MG63 (cell line): Measurements from ENCODE around the gene KDM8. TPM values are rescaled to one million over a fixed set of nuclear protein-coding genes. Genes with fewer than 3 reads are reported as not detected.
"Not testable (repeated sequence)": the region's sequence is repeated elsewhere in the genome, so short reads cannot be mapped to it uniquely, and the experiment has no call there.

ENCODE experiments used
- DNase-seq: peaks from one replicate; pipeline ENCODE4 v3.0.0-alpha.2; 2020
- H3K27me3 ChIP-seq: fragments of 250-450 bp; sonication (Bioruptor Pico); 2 replicates; pipeline ENCODE4 v1.5.1; 2020; ENCODE audit warnings: mild to moderate bottlenecking, moderate library complexity
- H3K36me3 ChIP-seq: fragments of 250-450 bp; sonication (Bioruptor Pico); 2 replicates; pipeline ENCODE4 v1.5.1; 2020; ENCODE audit warnings: mild to moderate bottlenecking, moderate library complexity
- H3K4me3 ChIP-seq: fragments of 250-450 bp; sonication (Bioruptor Pico); 2 replicates; pipeline ENCODE4 v1.5.1; 2020; ENCODE audit warnings: mild to moderate bottlenecking, moderate library complexity
- H3K9me3 ChIP-seq: fragments of 250-450 bp; sonication (Bioruptor Pico); 2 replicates; pipeline ENCODE4 v1.5.1; 2020; ENCODE audit warnings: mild to moderate bottlenecking, moderate library complexity
- total RNA-seq: library from RNA; depleted of rRNA; stranded (reverse); fragments of >200 nt; shearing (Covaris generic); gene quantifications from 2 replicates; pipeline ENCODE4 v1.2.3, GENCODE V29; 2014; ENCODE audit warnings: low replicate concordance

KDM8 gene
- total RNA-seq, 1 experiment from 2014 or later, result 10.2 TPM

DNA sequence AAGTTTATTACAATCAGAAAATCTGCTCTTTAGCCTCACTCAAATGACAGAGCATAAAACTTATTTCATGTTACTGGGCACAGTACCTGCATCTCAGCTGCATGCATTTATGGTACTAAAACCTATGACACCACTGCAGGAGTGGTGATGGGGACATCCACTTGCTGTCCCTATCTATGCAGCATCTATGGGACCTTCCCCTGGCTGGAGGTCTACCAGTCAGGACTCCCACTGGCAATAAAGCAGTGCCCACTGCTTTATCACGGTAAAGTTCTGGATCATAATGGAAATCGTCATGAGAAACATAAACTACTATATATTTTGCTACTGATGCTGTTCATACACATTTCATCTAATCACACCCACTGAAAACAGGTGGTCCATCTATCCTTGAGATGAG lies 39.1 kb downstream of the KDM8 start:
- Histone ChIP-seq H3K36me3 (peaks cover 11% of the 10 kb centered on the region), H3K4me3 (peak overlapping the region; percentile 18), H3K9me3 (no peaks in the 10 kb centered on the region), H3K27me3 (no peaks in the 10 kb centered on the region)
- DNase-seq, result no peak

DNA sequence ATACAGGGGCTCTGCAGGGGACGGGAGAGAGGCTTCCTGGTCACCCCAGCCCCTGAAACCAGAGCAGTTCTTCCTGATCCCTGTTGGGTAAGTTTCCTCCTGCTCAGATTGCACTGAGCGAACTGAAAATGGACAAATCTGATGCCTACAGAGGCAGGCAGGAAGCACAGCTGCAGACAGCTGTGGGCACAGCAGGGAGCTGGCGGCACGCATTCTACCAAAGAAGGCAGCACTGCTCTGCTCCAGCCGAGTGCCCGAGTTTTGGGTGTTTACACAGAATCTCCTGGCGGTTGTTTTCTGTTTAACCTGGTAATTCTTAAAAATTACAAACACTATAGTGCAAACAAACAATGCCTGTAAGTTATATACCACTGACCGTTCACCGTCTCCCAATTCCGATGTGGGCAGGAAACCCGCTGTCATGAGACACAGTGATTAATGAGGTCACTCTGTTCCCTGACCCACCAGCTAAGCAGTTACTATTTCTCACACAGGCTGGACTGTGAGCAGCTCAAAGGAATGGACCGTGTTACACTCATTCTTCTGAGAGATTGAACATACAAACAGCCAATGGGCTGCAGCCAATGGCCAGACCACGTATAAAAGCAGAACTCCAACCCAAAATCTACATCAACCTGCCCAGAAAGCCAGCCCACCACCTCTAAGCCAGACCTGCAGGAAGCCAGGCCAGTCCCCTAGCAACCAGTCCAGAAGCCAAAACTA lies 39.7 kb downstream of the KDM8 start:
- no peaks in the 10 kb centered on the region for H3K27me3 ChIP-seq
- peak; percentile 98 for DNase-seq
- H3K36me3 ChIP-seq, result peaks cover 11% of the 10 kb centered on the region
- peak overlapping the region; percentile 18 for H3K4me3 ChIP-seq
- H3K9me3 ChIP-seq, result no peaks in the 10 kb centered on the region

- Histone ChIP-seq H3K4me3 (peak overlapping the region; percentile 18; the same call in 1 of the 2 replicates), H3K36me3 (peaks cover 12% of the 10 kb centered on the region), H3K27me3 (no peaks in the 10 kb centered on the region), H3K9me3 (no peaks in the 10 kb centered on the region)
- no peak for DNase-seq
Observed at GRCh38 chr16:27243725-27244362, 40.5 kb downstream of the KDM8 start.

GRCh38 chr16:27244363-27244755 lies 41.0 kb downstream of the KDM8 start:
- DNase-seq, result no peak
- Histone ChIP-seq H3K27me3 (no peaks in the 10 kb centered on the region), H3K9me3 (no peaks in the 10 kb centered on the region), H3K4me3 (no peak overlapping the region), H3K36me3 (peaks cover 13% of the 10 kb centered on the region)

DNA sequence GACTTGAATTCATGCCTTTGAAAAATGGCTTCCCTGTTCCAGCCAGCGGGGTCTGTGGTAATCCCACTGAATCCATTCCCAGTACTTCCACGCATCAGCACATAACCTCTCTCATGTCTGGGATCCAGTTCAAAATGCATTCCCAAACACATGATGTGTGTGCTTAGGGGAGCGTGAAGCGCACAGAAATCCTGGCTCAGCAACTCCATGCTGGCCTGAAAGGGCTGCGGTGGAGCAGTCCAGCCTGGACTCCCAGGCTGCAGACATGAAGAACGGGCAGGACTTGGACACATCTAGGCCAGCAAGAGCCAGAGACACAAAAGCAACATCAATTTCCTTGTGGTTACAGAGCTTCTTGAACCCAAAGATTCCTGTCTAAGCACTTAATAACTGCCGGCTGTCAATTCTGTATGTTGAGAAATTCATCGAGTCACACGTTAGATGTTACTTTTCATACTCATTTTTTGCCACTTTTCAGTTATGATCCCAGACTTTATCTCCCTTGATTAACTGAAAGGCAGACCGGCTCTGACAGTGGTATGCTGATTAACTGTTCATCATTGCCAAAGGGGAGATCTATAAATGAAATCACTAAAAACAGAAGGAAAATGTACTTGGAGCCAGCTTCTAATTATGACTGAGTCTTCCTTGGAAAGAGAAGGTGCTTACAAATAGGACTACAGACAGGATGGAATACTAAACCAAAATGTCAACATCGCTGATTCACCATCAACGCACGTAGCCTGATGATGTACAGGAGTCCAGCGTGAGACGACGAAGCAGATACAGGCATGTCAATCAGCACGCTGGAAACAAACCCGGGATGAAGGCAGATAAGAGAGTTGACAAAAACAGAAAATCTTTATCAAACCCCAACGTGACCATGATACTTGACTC lies 42.2 kb downstream of the KDM8 start:
- Histone ChIP-seq H3K36me3 (peaks cover 20% of the 10 kb centered on the region), H3K27me3 (no peaks in the 10 kb centered on the region), H3K9me3 (no peaks in the 10 kb centered on the region), H3K4me3 (0 out of 2 replicates have a peak overlapping the region, but pooled peaks have one; percentile 9)
- DNase-seq, result peak; percentile 91

DNA sequence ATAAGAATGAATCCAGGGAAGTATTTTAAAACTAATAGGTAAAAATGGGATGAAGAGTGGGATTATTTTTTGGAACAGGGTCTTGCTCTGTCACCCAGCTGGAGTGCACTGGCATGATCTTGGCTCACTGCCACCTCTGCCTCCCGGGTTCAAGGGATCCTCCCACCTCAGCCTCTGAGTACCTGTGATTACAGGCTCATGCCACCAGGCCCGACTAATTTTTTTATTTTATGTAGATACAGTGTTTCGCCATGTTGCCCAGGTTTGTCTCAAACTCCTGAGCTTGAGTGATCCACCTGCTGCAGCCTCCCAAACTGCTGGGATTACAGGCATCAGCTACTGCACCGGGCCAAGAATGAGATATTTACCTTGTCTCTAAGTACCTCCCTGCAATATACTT lies 43.1 kb downstream of the KDM8 start:
- Histone ChIP-seq H3K27me3 (no peaks in the 10 kb centered on the region), H3K9me3 (no peaks in the 10 kb centered on the region), H3K4me3 (no peak overlapping the region), H3K36me3 (peaks cover 16% of the 10 kb centered on the region)
- DNase-seq, result no peak

DNA sequence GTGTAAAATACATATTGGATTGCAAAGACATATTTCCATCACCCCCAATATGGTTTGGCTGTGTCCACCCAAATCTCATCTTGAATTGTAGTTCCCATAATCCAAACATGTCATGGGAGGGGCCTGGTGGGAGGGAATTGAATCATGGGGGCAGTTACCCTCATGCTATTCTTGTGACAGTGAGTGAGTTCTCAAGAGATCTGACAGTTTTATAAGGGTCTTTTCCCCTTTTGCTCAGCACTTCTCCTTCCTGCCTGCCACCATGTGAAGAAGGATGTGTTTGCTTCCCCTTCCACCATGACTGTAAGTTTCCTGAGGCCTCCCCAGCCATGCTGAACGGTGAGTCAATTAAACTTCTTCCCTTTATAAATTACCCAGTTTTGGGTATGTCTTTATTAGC lies 43.8 kb downstream of the KDM8 start:
- not testable (repeated sequence) for DNase-seq, H3K27me3 ChIP-seq, H3K9me3 ChIP-seq, H3K4me3 ChIP-seq
- H3K36me3 ChIP-seq, result peaks cover 18% of the 10 kb centered on the region

- Histone ChIP-seq H3K27me3 (no peaks in the 10 kb centered on the region), H3K36me3 (peaks cover 28% of the 10 kb centered on the region), H3K4me3 (no peak overlapping the region), H3K9me3 (no peaks in the 10 kb centered on the region)
- no peak for DNase-seq
Observed at GRCh38 chr16:27248036-27248435, 44.7 kb downstream of the KDM8 start.

DNA sequence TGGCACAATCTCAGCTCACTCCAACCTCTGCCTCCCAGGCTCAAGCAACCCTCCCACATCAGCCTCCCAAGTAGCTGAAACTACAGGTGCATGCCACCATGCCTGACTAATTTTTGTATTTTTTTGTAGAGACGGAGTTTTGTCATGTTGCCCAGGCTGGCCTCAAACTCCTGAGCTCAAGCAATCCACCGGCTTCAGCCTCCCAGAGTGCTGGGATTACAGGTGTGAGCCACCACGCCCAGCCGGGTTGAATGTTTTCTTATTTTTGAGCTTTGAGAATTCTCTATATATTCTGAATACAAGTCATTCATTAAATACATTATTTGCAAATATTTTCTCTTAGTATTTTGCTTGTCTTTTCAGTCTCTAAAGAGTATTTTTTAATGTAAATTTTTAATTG lies 45.6 kb downstream of the KDM8 start:
- H3K36me3 ChIP-seq, result peaks cover 32% of the 10 kb centered on the region
- H3K27me3 ChIP-seq, H3K9me3 ChIP-seq, H3K4me3 ChIP-seq, DNase-seq: not testable (repeated sequence)

GRCh38 chr16:27251541-27252205 lies 48.3 kb downstream of the KDM8 start:
- H3K9me3 ChIP-seq, result no peaks in the 10 kb centered on the region
- H3K4me3 ChIP-seq, result no peak overlapping the region
- peaks cover 50% of the 10 kb centered on the region for H3K36me3 ChIP-seq
- DNase-seq, result peak; percentile 50
- H3K27me3 ChIP-seq, result no peaks in the 10 kb centered on the region

DNA sequence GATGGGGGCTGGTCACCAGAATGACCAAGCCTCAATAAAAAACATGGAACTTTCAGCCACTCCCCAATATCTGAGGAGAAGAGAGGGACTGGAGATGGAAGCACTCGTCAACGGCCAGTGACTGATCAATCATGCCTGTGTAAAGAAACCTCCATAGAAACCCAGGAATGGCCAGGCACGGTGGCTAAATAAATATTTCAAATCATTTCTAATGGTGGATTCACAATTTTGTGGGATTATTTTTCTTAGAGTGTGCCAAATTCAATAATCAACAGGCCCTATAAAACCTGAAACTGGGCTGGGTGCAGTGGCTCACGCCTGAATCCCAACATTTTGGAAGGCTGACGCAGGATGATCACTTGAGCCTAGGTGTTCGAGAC lies 48.9 kb downstream of the KDM8 start:
- Histone ChIP-seq H3K4me3 (no peak overlapping the region), H3K9me3 (no peaks in the 10 kb centered on the region), H3K27me3 (no peaks in the 10 kb centered on the region), H3K36me3 (peaks cover 56% of the 10 kb centered on the region)
- DNase-seq, result no peak

DNA sequence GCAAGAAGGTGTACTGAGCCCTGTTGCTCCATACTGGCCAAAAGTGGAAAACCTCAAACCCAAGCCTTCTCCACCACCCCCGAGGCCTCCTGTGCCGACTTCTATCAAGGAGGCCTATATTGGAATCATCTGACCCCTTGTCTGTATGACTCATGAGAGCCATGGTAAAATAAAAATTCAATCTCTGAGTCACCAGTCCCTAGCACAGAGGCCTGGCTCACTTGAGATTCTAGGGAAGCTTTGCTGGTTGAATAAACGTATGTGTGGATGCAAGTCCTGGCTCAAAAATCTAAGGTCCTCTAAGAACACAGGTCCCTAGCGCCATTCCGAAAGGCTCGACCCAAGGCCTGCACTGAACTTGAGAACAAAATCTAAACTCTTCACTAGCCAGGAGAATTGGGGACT lies 50.2 kb downstream of the KDM8 start:
- peak; percentile 52 for DNase-seq
- H3K9me3 ChIP-seq, result no peaks in the 10 kb centered on the region
- no peaks in the 10 kb centered on the region for H3K27me3 ChIP-seq
- H3K36me3 ChIP-seq, result peaks cover 58% of the 10 kb centered on the region
- no peak overlapping the region for H3K4me3 ChIP-seq

DNA sequence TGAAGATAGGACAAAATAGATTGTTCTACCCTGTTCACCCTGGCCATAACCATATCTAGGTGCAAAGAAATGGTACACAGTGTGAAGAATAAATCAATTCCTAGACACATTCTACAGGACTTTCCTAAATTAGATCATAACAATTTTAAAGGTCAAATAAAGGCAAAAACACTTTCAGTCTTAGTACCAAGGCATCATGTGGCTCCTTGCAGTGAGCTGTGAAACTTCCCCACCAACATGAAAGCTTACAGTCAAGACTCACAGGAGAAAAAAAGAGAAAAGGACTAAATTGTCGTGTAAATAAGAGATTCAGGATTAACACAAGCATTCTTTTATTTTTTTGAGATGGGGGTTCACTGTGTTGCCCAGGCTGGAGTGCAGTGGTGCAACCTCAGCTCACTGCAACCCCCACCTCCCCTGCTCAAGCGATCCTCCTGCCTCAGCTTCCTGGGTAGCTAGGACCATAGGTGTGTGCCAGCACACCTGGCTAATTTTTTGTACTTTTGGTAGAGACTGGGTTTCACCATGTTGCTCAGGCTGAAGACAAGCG lies 51.0 kb downstream of the KDM8 start:
- Histone ChIP-seq H3K4me3 (no peak overlapping the region), H3K36me3 (peaks cover 57% of the 10 kb centered on the region), H3K9me3 (no peaks in the 10 kb centered on the region), H3K27me3 (no peaks in the 10 kb centered on the region)
- no peak for DNase-seq

DNA sequence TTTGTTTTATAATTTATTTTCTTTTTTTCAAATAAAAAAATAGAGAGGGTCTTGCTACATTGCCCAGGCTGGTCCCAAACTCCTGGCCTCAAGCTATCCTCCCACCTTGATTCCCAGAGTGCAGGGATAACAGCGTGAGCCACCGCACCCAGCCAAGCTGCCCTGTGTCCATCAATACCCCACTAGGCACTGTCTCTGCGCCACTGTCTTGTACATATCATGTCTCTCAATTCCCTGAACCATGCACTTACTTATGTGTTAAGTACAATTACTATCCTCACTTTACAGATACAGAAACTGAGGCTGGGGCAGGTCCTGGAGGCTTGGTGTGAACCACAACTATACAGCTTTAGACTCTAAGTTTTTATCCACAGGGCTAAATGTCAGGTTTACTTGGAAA lies 53.5 kb downstream of the KDM8 start:
- H3K9me3 ChIP-seq, result no peaks in the 10 kb centered on the region; the same call in 1 of the 2 replicates
- no peak overlapping the region for H3K4me3 ChIP-seq
- DNase-seq, result no peak
- H3K27me3 ChIP-seq, result no peaks in the 10 kb centered on the region
- H3K36me3 ChIP-seq, result peaks cover 46% of the 10 kb centered on the region

GRCh38 chr16:27257271-27257670 lies 53.9 kb downstream of the KDM8 start:
- Histone ChIP-seq H3K27me3 (no peaks in the 10 kb centered on the region), H3K4me3 (no peak overlapping the region), H3K36me3 (peaks cover 42% of the 10 kb centered on the region), H3K9me3 (no peaks in the 10 kb centered on the region; the same call in 1 of the 2 replicates)
- no peak for DNase-seq

DNA sequence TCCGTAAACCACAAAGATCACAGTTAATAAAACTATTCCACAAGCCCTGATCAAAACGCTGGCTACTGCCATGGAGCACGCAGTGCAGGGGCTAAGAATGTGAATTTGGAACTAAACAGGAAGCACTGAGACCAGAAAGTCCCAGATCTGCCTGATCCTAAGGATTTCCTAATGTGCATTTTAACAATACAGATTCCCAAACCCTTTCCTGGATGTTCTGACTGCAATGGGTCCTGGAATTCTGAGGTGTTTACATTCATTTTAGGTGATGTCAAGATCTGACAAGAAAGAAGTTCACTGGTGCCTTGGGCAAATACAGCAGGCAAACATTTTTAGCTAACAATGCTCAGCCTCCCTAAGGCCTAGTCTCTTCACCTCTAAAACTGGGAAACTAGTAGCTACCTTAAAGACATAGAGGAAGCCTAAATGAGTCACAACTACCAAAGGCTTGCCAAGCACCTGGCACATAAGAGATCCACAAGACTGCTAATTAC lies 55.0 kb downstream of the KDM8 start:
- Histone ChIP-seq H3K4me3 (no peak overlapping the region), H3K27me3 (no peaks in the 10 kb centered on the region), H3K36me3 (peaks cover 34% of the 10 kb centered on the region), H3K9me3 (no peaks in the 10 kb centered on the region; the same call in 1 of the 2 replicates)
- peak; percentile 25 for DNase-seq
